ENCODE measurements around the gene NPAS3.

The NPAS3 gene

DNA sequence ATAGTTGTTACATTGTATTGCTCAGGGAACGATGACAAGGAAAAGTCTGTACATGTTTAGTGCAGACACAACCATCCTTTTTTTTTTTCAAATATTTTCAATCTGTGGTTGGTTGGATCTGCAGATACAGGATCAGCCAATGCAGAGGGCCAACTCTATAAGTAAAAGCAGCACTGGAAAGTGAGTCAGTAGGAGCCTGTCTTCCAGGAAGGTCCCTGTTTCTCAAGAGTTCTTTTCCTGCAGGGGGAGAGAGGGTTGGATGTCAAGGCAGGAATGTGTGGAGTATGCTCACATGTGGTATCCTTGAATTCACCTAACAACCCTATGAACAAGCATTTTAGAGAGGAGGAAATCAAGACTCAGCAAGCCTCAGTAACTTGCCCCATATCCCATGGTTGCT lies 409.1 kb downstream of the NPAS3 start:
- no peak for DNase-seq

DNA sequence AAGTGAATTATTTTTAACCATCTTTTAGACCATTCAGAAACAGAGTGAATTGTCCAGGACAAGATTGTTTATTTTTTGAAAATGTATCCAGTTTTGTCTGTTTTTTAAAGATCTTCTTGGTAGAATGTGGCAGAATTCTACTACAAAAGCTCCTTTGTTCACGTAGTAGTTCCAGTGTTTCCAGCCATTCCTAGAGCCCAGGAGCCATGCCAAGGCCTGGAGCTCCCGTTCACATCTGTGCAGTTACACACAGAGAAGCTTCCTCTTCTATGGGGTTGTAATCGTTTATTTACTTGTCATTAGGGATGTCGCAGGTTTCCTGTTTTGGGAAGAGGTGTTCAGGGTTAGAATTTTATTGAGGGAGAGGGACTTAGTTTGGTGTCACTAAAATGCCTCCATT lies 409.8 kb downstream of the NPAS3 start:
- no peak for DNase-seq

DNA sequence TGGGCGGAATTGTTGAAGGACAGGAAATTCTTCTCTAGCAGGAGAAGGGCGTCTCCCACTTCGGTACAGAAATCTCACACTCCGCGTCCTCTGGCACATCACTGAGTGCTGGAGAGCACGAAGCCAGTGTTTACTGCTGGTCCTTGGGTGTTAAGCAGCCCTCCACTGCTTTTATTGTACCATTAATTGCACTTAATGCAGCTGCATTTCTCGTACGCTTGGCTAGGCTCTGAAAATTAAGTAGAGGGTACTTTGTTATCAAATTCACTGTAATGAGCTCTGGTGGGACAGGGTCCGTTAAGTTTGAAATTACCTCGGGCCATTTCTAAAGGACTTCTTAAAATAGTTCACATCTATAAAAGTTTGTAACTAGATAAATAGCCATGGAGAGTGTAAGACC lies 411.2 kb downstream of the NPAS3 start:
- no peak for DNase-seq

DNA sequence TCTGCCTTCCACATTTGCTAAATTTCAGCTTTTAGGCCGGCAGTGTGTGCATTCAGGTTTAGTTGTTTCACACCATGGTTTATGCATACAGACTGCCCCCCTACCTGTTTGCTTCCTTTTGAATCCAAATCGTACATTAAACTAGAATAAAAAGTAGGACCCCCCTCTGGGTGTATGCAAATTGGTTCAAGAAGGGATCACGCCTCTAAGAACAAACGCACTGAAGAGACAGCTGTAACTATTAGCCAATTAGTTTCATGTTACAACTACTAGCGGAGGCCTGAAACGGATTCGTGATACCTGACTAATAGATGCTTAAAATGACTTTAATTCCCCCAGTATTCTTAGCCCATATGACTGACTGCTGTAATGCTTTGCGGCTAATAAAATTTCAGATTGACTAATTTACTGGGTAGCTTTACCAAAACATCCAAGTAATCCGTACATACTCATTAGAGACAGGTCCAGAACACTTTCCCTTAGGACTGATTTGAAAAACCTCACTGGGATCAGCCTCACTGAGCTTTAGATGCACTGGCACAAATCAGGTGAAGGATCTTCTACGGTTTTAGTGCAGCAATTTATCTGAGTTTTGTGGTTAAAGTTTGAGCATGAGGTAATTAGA lies 411.8 kb downstream of the NPAS3 start:
- no peak for DNase-seq

DNA sequence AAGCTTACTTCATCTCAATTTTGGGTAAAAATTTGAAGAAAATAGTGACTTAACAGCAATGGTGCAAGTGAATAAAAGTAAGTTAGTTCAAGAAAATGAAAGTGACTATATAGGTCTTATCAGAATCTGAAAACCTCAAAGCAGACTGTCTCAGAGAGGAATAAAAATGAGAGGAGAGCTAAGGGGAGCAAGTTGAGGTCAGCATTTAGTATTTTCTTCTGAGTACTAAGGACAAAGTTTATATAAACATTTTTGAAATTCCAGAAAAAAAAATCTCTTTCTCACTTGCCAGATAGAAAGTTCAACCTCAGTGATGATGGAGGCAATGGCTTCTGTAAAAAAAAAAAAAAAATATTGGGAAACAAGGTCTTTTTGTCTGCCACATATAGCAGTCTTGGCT lies 414.1 kb downstream of the NPAS3 start:
- no peak for DNase-seq

DNA sequence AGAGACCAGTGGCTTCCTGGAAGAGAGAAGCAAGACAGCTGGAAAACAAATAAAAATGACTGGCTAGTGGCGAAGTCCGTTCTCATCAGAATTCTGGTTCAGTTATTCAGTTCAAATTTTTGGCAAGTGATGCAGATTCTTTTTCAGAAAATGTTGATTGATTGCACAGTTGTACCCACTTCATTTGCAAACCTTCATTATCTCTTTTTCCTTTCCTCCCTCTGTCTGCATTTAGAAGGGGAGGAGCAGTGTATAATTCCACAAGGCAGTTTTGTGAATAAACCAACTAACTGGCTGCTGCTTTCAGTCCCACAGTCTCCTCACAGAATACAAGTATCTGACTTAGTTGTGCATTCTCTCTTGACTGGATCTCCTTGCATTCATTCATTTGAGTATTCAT lies 417.5 kb downstream of the NPAS3 start:
- DNase-seq: no peak

DNA sequence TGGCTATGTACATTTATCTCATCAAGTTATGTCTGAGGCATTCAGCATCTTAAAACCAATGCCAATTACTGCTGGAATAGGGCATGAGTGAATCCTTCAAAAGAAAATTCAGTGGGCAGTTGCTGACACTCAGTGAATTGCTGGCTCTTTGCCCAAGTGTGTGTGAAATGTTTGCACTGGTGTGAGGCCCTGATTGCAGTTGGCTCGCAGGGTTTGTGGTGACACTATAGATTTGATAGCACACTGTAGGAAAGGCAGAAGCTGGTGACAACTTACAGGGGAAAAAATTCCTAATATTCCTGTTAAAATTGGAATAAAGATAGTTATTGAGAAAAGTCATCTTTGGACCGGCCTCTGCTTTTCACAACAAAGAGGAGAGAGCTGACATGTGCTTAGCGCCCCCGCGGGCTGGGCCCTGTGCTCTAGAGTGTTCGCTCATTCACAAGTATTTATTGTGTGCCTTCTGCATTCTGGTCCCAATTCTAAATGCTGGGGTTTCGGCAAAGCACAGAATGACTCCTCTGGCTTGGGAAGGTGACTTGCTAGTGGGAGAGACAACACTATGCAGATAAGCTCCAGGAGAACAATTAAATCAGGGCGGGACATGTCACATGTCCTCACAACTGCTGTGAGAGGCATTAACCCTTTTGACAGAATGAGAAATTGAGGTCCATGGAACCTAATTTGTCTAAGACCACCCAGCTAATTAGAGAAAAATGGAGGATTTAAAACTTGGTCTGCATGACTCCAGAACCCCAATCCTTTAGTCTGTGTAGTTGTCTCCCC lies 418.7 kb downstream of the NPAS3 start:
- no peak for DNase-seq

DNA sequence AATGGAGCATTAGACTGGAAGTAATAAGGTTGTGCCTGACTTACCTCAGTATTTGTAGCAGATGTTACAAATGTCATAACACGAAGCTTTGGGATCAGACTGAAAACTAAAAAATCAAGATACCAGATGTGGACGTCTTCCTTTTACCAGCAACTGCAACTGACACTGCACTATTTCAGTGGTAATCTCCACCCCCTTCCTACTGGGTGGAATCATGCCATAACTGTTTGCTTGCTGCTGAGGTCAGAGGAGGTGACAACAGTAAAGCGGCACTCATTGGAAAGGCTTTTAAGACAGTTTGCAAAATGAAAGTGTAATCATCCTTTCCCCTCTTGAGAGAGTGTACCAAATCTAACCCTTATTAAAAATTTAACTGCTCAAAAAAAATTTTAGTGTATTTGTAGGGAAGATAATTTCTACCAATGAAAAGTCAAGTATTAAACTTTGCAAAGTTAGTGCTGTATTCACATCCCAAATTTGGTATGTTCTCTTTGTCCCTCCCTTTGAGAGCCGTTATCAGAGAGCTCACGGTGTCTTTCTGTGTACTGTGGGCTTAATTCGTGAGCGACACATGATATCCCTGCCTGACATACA lies 420.7 kb downstream of the NPAS3 start:
- no peak for DNase-seq

DNA sequence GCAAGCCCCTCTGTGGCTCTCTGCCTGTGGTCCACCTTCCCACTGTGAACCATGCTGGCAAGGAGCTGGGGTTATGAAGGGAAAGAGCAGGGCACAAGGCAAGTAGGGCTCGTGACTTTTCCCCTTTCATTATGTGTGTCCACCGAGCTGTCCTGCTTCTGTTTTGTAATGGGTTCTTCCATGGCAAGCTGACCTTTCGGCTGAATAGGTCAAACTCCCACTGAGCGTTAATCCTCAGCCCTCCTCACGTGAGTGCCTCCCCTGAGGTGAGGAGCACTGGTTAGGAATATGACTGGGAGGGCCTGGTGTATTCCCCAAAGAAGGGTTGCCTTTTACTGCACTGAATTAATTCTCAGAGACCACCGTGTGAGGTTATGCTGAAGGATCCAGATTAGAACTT lies 424.3 kb downstream of the NPAS3 start:
- no peak for DNase-seq

DNA sequence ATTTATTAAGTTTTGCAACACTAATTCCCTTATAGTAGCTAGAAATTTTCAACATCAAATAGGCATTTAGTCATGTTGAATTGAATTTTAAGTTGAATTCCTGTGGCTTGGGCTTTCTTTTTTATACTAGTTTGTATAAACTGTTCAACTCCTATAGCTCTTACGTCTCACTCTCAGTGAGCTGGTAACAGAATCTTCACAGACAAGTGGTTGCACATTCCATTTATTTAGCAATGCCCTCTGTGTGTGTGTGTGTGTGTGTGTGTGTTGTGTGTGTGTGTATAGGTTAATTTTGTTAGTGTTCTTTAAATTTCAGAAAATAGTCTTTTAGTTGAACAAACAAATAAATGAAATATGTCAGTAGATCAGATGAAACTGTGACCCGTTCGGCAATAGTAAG lies 425.0 kb downstream of the NPAS3 start:
- no peak for DNase-seq

DNA sequence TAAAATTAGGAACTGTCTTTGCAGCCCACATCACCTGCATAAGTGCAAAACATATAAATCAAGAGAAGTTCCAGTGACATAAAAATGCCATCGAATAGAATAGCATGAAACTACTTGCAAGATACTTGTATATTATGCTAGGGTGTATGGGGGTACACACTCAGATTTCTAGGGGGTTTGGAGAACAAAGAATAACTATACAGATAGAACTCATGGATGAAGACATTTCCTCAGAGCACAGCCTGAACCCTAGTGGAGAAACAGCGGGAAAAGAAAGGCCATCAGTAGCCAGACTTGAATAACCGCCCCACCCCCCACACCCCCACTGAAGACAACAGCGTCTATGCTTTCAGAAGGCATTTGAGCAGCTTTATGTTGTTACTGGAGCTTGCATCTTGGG lies 425.8 kb downstream of the NPAS3 start:
- no peak for DNase-seq

DNA sequence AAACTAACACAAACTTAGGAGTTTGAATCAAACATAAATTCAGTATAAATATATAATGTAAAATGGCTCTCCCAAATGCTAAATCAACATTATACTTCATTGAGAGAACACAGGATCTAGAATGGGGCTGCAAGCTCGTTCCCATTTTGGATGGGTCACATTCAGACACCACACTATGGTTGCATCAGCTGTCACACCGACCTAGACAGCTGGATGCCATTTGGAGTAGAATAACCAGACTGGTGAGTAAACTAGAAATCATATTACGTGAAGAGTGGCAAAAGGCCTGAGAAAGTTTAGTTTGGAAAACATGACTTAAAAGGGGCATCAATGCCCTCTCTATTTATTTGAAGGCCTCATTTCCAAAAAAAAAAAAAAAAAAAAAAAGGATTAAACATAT lies 430.4 kb downstream of the NPAS3 start:
- no peak for DNase-seq

DNA sequence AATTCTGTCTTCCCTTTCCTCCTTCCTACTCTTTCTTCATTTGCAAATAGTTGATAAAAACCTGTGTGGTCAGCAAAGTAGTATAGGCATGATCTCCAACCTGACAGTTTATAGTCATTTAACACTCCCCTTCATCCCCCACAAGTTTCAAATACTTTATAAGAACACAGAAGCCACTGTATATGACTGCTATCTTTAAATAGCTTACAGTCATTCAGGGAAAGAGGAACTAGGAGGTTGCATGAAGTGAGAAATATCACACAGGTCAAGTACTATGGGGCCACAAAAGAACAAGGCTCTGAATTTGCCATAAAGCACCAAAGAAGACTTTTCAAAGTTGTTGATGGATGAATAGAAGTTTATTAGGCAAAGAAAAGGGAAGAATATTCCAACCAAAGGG lies 431.3 kb downstream of the NPAS3 start:
- no peak for DNase-seq

DNA sequence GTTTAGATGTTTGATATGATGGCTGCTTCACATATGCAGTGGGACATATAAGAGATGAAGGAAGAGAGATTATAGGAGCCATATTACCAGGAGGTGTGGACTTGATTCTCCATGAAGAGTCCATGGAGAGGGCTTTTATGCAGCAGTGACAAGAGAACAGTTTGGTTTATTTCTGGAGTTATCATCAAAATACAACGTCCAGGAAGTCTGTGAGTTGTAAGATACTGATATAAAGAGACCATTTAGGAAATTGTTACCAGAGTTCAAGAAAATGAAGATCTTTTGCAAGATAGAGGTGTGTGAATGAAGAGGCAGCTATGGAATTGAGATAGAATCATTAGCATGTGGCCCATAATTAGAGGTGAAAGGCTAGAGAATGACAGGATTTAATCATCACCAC lies 431.7 kb downstream of the NPAS3 start:
- no peak for DNase-seq

DNA sequence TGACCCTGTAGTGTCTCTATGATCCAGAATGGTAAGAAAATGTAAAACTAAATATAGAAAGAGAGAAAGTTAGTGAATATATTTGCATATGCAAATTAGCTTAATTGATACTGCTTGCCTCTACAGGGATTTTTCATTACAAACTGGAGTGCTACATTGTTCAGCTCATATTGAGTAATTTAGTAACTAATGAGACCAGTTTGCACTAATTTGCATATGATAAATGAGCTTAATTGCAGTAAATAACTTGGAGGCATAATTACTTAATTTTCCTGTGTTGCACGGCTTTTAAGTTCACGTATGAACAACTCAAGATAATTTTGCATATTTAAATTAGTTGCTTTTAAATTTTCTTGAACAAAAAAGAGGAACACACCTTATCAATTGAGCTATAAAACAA lies 436.5 kb downstream of the NPAS3 start:
- DNase-seq: no peak

DNA sequence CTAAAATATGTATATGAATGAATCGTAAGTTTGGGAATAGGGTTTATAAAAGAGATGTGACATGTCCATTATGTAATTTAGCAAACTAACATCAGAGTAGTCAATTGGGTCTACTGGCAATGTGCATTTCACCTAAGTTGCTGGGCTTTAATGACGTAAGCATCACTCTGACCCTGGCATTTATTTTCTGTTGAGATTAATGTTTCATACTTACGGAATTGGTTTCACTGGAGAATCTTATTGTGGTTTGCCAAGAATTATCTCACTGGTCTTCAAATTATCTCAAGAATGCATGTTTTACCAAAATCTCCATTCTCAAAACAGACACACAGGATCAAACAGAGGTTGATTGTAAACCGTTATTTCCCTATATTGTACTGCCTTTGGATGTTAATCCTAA lies 437.1 kb downstream of the NPAS3 start:
- no peak for DNase-seq

DNA sequence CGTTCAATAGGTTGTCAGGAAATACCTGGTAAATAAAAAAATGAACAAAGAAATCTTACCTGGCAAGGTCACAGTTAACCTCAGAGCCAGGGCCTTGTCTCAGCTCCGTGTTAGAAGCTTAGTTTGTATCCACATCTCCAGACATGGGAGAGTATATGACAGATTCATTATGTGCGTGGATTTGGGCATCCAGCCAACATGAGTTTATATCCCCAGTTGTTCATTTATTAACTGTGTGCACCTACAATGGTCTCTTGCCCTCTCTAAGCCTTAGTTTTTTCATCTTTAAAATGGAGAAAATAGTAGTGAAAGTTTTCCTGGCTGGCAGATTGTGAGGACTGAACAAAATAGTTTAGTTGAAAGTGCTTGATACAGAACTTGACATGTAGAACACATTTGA lies 437.8 kb downstream of the NPAS3 start:
- no peak for DNase-seq

DNA sequence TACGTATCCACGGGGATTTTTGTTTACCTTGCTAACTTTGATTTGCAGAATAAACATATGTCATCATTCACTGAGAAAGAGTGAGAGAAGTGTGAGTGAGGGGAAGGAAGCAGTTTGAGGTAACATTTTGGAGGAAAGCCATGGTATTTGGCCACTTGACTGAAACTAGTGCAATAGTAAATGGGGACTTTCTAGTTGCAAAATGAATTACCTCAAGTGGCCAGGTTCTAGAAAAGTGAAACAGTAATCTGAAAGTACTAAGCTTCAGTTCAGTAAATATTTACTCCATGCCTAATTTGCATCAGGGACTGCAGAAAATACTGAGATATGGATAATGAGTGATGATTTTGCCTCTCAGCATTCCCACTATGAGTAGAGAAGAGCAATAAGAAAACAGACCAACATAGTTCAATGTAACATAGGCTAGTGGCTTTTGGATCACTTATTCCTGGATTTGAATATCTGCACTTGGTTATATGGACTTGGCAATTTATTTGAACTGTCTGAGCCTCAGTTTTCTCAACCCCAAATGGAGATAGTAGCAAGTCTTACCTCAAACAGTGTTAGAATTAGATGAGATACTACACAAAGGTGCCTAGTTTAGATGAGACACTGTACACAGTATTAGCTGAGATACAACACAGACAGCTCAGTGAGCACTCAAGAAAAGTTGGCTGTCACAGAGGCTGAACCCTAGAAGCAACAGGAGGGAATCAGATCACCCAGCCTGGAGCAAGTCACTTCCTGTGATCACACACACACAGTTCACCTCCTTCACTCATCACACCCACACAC lies 439.1 kb downstream of the NPAS3 start:
- DNase-seq: no peak

DNA sequence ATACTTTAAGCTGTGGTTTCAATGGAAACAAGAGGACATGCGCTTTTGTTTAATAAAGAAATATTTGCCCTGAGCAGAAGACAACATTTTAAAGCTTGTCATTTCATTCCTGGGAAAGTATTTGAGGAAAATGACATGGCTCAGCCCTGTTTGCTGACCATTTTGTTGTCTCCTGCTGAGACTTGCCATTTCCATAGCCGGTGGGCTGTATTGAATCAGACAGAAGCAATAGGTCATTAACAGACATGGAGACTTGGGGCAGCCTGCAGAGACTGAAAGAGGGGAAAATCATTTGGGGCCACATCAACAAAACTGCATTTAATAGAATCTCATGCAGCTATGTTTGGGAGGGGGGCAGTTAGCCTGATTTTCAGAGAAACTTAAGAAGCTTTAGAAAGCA lies 443.0 kb downstream of the NPAS3 start:
- DNase-seq: no peak

DNA sequence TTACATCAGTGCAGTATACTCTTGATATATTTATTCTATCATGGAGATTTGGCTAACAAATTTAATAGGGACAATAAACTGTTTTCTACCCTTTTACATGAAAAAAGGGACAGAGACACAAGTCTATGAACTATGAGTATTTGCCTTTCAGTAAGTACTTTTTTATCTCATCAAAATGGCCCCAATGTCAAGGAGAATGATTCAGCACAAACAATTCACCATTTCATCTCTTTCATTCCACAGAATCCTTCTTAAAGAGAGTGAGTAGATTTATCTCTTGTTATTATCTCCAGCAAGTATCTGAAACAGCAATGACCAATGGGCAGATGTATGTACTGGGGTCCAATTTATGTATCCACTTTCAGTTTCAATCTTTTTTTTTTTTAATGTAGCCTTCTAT lies 447.5 kb downstream of the NPAS3 start:
- DNase-seq: no peak

DNA sequence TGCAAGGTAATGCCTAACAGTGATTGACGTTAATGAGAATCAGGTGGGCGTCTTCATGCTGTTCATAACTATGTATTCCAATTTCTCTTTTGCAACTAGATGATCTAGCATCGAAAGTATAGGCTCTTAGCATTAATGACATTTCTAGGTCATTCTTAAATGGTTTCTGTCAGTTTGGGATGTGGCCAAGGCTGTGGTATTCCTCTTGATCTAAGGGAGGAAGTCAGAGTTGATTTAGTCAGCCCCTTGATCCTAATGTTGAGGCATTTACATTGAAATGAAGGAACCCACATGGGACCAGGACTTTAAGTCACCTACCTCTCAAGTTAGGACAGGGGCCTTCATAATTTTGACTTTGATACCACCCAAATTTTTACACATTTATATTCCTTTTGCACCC lies 448.1 kb downstream of the NPAS3 start:
- no peak for DNase-seq

DNA sequence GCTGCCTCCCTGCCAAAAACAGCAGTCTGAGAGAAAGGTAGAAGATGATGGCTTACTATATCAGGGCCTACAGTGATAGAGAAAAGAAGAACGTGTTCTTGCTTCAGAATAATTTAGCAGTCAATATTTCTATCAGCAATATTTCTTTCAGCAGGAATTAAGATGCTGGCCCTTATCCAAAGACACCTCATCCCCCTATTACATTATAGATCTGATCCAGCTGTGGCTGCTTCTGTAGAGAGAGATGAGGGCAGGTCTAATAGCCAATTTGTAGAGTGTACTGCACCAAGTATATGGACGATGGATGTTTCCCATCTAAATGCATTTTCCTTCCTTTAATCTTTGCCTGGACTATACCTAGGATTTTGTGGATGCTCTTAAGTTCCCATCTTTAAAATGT lies 451.7 kb downstream of the NPAS3 start:
- no peak for DNase-seq

DNA sequence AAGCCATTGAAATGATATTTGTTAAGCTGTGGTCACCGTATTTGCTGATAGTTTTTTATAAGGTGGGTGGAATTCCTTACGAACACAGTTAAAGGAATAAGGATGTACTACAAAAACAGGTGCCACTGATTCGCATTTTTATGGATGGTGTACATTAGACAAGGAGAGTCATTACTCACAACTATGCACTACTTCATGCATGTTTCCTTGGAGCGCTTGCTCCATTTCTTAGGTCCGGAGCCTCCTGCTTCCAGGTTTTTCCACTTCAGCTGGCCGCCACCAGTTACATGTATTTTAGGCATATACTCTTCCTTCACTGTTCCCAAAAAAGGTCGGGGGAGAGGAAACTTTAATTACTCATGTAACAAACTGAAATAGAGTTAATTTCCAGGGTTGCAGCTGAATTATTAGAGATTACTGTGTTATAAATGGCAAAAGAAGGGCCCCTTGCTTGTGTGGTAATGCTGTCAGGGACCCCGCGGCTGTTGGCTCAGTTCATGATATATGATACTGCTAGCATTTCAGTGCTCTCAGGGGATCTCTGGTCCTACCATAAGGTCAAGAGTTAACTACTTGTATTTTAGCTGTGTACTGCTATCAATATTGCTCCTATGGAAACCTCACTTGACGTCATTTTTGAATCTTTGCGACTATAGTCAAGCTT lies 454.7 kb downstream of the NPAS3 start:
- DNase-seq: no peak
